A673 (cell line): Measurements from ENCODE around the gene PRDM16. TPM values are rescaled to one million over a fixed set of nuclear protein-coding genes. Genes with fewer than 3 reads are reported as not detected.

Source experiments
- BruUV-seq: library from RNA; stranded (reverse); fragments of 400-500 nt; replicated peaks from 2 replicates; lab custom pipeline; 2021; lab: Mats Ljungman, UMichigan
- CTCF ChIA-PET: fragments of 300-600 bp; sonication (Branson Sonifier 250); formaldehyde crosslinking; loops from one replicate; lab custom pipeline; 2022; ENCODE audit warnings: antibody characterized with exemption; lab: Charles Lee
- POLR2A ChIA-PET: fragments of 300-600 bp; sonication (Branson Sonifier 250); formaldehyde crosslinking; loops from one replicate; lab custom pipeline; 2022; ENCODE audit warnings: antibody characterized with exemption; ENCODE audit not compliant: low non-redundant PET; lab: Charles Lee
- DNase-seq: peaks from one replicate; pipeline ENCODE4 v3.0.0-alpha.2; 2015; ENCODE audit warnings: low spot score
- H3K27ac ChIP-seq: fragments of 200-600 bp; sonication (generic); 2 replicates; pipeline ENCODE4 v1.5.1; 2016; ENCODE audit warnings: mixed run types, low read depth, mild to moderate bottlenecking, mixed read lengths, antibody characterized with exemption, low read length; ENCODE audit not compliant: poor library complexity, severe bottlenecking
- H3K27me3 ChIP-seq: fragments of 200-600 bp; sonication (generic); replicated peaks from 2 replicates; pipeline ENCODE4 v1.6.1; 2017; ENCODE audit warnings: mixed run types, low read depth, mild to moderate bottlenecking, mixed read lengths, antibody characterized with exemption, low read length; ENCODE audit not compliant: insufficient read depth, poor library complexity
- H3K36me3 ChIP-seq: fragments of 200-600 bp; sonication (generic); 2 replicates; pipeline ENCODE4 v1.6.1; 2016; ENCODE audit warnings: mixed run types, mild to moderate bottlenecking, mixed read lengths, antibody characterized with exemption, low read length; ENCODE audit not compliant: insufficient read depth, poor library complexity, severe bottlenecking
- H3K4me1 ChIP-seq: fragments of 200-600 bp; sonication (generic); 2 replicates; pipeline ENCODE4 v1.6.1; 2017; ENCODE audit warnings: mixed run types, mild to moderate bottlenecking, mixed read lengths, antibody characterized with exemption, low read length; ENCODE audit not compliant: insufficient read depth, poor library complexity, severe bottlenecking
- H3K4me3 ChIP-seq: fragments of 200-600 bp; sonication (generic); 2 replicates; pipeline ENCODE4 v1.5.1; 2016; ENCODE audit warnings: low read depth, mixed run types, mild to moderate bottlenecking, mixed read lengths, low read length; ENCODE audit not compliant: poor library complexity, severe bottlenecking
- H3K9me3 ChIP-seq: fragments of 200-600 bp; sonication (generic); 2 replicates; pipeline ENCODE4 v1.6.1; 2016; ENCODE audit warnings: mixed run types, low read depth, mild to moderate bottlenecking, mixed read lengths, antibody characterized with exemption, low read length; ENCODE audit not compliant: poor library complexity, severe bottlenecking
- CTCF ChIP-seq: fragments of 300-800, 200-600 bp; sonication (generic); conservative IDR thresholded peaks from 2 replicates; pipeline ENCODE4 v1.5.1; 2017; ENCODE audit warnings: low read depth, mild to moderate bottlenecking, antibody characterized with exemption, low read length, moderate library complexity, mixed read lengths
- EZH2 ChIP-seq: fragments of 200-600 bp; sonication (generic); IDR thresholded peaks from 2 replicates; pipeline ENCODE4 v1.6.1; 2017; ENCODE audit warnings: borderline replicate concordance, low read depth, mild to moderate bottlenecking, mixed read lengths, antibody characterized with exemption, low read length; ENCODE audit not compliant: poor library complexity, severe bottlenecking
- intact Hi-C: fragments of 100-400 bp; cut with micrococcal nuclease; formaldehyde crosslinking; loops from one replicate; pipeline ENCODE4 v1.10.0; 2022; ENCODE audit not compliant: unreplicated experiment
- total RNA-seq: library from RNA; stranded (reverse); gene quantifications from 2 replicates; pipeline ENCODE4 v1.2.3, GENCODE V29; 2021

Gene PRDM16
- total RNA-seq, 1 experiment from 2014 or later, result 0.49 TPM

- H3K27me3 ChIP-seq, result peaks cover 38% of the 10 kb centered on the region
- ChIA-PET POLR2A (no interaction called here), CTCF (no interaction called here)
- no peaks in the 10 kb centered on the region for H3K36me3 ChIP-seq
- no peaks in the 10 kb centered on the region for H3K4me1 ChIP-seq
- no peak overlapping the region for H3K4me3 ChIP-seq
- no peak overlapping the region for H3K27ac ChIP-seq
- DNase-seq, result no peak
- no peaks in the 10 kb centered on the region for H3K9me3 ChIP-seq
- BruUV-seq, result no TSS peak
- TF ChIP-seq EZH2, result no peak
- TF ChIP-seq CTCF, result no peak
- intact Hi-C loops, result no loop called here
Measured at GRCh38 chr1:3149277-3149676, 80.3 kb downstream of the PRDM16 start.

- TF ChIP-seq CTCF (no peak), EZH2 (no peak)
- CTCF ChIA-PET, result no interaction called here
Measured at GRCh38 chr1:3151456-3151855, 82.5 kb downstream of the PRDM16 start.

GRCh38 chr1:3152143-3152542 is 83.1 kb downstream of the PRDM16 start:
- Histone ChIP-seq H3K27ac (no peak overlapping the region), H3K36me3 (no peaks in the 10 kb centered on the region), H3K9me3 (no peaks in the 10 kb centered on the region), H3K4me1 (no peaks in the 10 kb centered on the region), H3K4me3 (no peak overlapping the region), H3K27me3 (peaks cover 58% of the 10 kb centered on the region)
- ChIA-PET POLR2A (no interaction called here), CTCF (no interaction called here)
- no TSS peak for BruUV-seq
- intact Hi-C loops, result no loop called here
- TF ChIP-seq EZH2 (no peak), CTCF (no peak)
- DNase-seq, result no peak

More at GRCh38 chr1:3151456-3151855, 82.5 kb downstream of the PRDM16 start:
- POLR2A ChIA-PET, result no interaction called here
- H3K27me3 ChIP-seq, result peaks cover 54% of the 10 kb centered on the region
- no peaks in the 10 kb centered on the region for H3K9me3 ChIP-seq
- no peaks in the 10 kb centered on the region for H3K4me1 ChIP-seq
- intact Hi-C loops, result no loop called here
- no peaks in the 10 kb centered on the region for H3K36me3 ChIP-seq
- no peak overlapping the region for H3K27ac ChIP-seq
- DNase-seq, result no peak
- H3K4me3 ChIP-seq, result no peak overlapping the region
- BruUV-seq, result no TSS peak
